Measurements from ENCODE around the gene FOXF2. TPM values are rescaled to one million over a fixed set of nuclear protein-coding genes. Genes with fewer than 3 reads are reported as not detected.
A peak's percentile ranks its signal among the peaks of the same experiment; 100 is the strongest.

The FOXF2 gene
- total RNA-seq, 1 donor: 1.1 TPM

DNA sequence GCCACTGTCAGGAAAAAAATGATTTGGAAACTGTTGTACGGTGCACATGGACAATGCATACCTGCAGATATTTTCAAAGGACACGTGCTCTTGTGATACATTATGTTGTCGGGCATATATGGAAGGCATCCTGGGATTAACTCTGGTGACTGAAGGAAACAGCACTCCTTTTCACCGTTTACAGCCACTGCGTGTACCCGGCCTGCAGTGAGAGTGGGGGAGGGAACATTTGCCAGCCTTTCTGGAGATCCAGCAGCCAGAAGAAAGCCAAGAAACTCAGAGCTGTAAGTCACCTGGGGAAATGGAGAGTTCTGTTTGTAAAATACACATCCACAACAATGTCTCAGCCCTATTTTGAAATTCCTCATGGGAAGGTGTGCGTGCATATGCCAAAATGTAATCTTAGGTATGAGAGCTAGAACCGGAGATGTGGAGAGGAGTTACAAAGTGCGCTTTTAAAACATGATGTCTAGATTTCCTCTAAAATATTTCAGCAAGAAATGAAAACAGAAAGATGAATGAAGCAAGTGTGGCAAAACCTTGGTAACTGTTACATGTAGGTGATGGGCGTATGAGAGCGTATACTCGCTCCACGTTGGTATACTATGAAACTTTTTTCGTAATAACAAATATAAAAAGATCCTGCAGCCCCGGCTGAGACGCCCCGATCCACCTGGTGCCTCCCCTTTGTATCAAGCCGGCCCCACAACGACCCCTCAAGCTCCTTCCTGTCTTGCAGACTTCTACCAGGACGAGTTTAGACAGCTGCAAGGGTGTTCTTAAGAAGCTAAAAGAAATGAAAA is 8.6 kb upstream of the FOXF2 start:
- no peaks in the 10 kb centered on the region for H3K9me3 ChIP-seq (ENCODE audit: low read depth, low read length)
- H3K27me3 ChIP-seq (ENCODE audit: insufficient read depth, low read length): peaks cover 96% of the 10 kb centered on the region
- H3K79me2 ChIP-seq (ENCODE audit: insufficient read depth, low read length): no peaks in the 10 kb centered on the region
- H3K4me3 ChIP-seq (ENCODE audit: insufficient read depth, low read length): no peak overlapping the region
- TF ChIP-seq, protein P1, sequence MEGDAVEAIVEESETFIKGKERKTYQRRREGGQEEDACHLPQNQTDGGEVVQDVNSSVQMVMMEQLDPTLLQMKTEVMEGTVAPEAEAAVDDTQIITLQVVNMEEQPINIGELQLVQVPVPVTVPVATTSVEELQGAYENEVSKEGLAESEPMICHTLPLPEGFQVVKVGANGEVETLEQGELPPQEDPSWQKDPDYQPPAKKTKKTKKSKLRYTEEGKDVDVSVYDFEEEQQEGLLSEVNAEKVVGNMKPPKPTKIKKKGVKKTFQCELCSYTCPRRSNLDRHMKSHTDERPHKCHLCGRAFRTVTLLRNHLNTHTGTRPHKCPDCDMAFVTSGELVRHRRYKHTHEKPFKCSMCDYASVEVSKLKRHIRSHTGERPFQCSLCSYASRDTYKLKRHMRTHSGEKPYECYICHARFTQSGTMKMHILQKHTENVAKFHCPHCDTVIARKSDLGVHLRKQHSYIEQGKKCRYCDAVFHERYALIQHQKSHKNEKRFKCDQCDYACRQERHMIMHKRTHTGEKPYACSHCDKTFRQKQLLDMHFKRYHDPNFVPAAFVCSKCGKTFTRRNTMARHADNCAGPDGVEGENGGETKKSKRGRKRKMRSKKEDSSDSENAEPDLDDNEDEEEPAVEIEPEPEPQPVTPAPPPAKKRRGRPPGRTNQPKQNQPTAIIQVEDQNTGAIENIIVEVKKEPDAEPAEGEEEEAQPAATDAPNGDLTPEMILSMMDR (IDR thresholded peaks at IDR 0.05; ENCODE audit: extremely low read depth, low read depth, low read length): no peak
- DNase-seq (ENCODE audit: insufficient read length, low spot score, missing footprints): peak; percentile 88
- no peaks in the 10 kb centered on the region for H3K36me3 ChIP-seq (ENCODE audit: insufficient read depth, low read length)
- no peaks in the 10 kb centered on the region for H4K20me1 ChIP-seq (ENCODE audit: insufficient read depth, low read length)
- no peak overlapping the region for H3K27ac ChIP-seq (ENCODE audit: low read depth, low read length)
- H2AFZ ChIP-seq (ENCODE audit: low read length): no peak overlapping the region
- no peaks in the 10 kb centered on the region for H3K4me1 ChIP-seq (ENCODE audit: insufficient read depth, low read length)
- H3K4me2 ChIP-seq (ENCODE audit: insufficient read depth, low read length): peak overlapping the region; percentile 57

- peak overlapping the region; percentile 47 for H3K4me3 ChIP-seq (ENCODE audit: insufficient read depth, low read length)
- peaks cover 91% of the 10 kb centered on the region for H3K27me3 ChIP-seq (ENCODE audit: insufficient read depth, low read length)
- H3K36me3 ChIP-seq (ENCODE audit: insufficient read depth, low read length): no peaks in the 10 kb centered on the region
- H3K9me3 ChIP-seq (ENCODE audit: low read depth, low read length): no peaks in the 10 kb centered on the region
- no peak overlapping the region for H2AFZ ChIP-seq (ENCODE audit: low read length)
- no peaks in the 10 kb centered on the region for H3K4me1 ChIP-seq (ENCODE audit: insufficient read depth, low read length)
- DNase-seq (ENCODE audit: insufficient read length, low spot score, missing footprints): peak; percentile 96
- no peaks in the 10 kb centered on the region for H3K79me2 ChIP-seq (ENCODE audit: insufficient read depth, low read length)
- TF ChIP-seq, protein P1 (IDR thresholded peaks at IDR 0.05; ENCODE audit: extremely low read depth, low read depth, low read length): peak; percentile 43
- peak overlapping the region; percentile 57 for H3K4me2 ChIP-seq (ENCODE audit: insufficient read depth, low read length)
- H4K20me1 ChIP-seq (ENCODE audit: insufficient read depth, low read length): no peaks in the 10 kb centered on the region
- H3K27ac ChIP-seq (ENCODE audit: low read depth, low read length): no peak overlapping the region
Observed at GRCh38 chr6:1381481-1382330, 7.7 kb upstream of the FOXF2 start.

DNA sequence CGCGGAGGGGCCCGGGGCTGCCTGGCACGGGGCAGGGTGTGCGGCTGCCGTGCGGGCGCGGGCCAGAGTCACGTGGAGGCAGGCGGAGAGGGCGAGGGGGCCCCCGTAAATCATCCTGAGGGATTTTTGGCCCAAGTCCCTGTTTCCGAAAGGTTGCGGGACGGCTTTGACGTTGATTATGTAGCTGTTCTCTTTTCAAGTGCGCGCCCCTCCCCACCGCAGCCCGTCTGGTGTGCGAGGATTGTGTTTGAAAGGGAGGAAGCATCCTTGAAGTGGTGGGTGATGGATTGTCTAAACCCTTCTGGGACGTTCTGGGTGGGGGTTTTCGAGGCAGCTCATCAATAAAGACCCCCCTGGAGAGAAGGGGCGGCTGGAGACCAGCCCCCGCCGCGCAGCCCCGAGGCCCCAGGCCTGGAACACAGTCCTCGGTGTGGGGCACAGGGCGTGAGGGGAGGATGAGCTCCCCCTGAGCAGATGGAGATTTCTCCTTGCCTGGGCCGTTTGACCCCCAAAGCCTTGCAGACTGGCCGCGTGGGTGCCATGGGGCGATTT is 7.0 kb upstream of the FOXF2 start:
- peak overlapping the region; percentile 57 for H3K4me2 ChIP-seq (ENCODE audit: insufficient read depth, low read length)
- no peaks in the 10 kb centered on the region for H3K36me3 ChIP-seq (ENCODE audit: insufficient read depth, low read length)
- H3K79me2 ChIP-seq (ENCODE audit: insufficient read depth, low read length): no peaks in the 10 kb centered on the region
- no peak overlapping the region for H2AFZ ChIP-seq (ENCODE audit: low read length)
- TF ChIP-seq, protein P1 (IDR thresholded peaks at IDR 0.05; ENCODE audit: extremely low read depth, low read depth, low read length): no peak
- H3K9me3 ChIP-seq (ENCODE audit: low read depth, low read length): no peaks in the 10 kb centered on the region
- H3K4me3 ChIP-seq (ENCODE audit: insufficient read depth, low read length): no peak overlapping the region
- H3K27ac ChIP-seq (ENCODE audit: low read depth, low read length): no peak overlapping the region
- no peaks in the 10 kb centered on the region for H3K4me1 ChIP-seq (ENCODE audit: insufficient read depth, low read length)
- peaks cover 87% of the 10 kb centered on the region for H3K27me3 ChIP-seq (ENCODE audit: insufficient read depth, low read length)
- DNase-seq (ENCODE audit: insufficient read length, low spot score, missing footprints): peak; percentile 83
- H4K20me1 ChIP-seq (ENCODE audit: insufficient read depth, low read length): no peaks in the 10 kb centered on the region

Data from osteoblast (primary cell).